Ovary (tissue), 3 donors: ENCODE measurements around the gene ATG9B.

Source experiments
- CTCF ChIP-seq, 3 donors: fragments of 450-650 bp in 2 of 3; fragments of 200-600 bp in 1 of 3; IDR thresholded peaks; one replicate each; pipeline versions ENCODE4 v1.5.1 to v1.8.0; 2016 to 2022; ENCODE audit warnings: antibody characterized with exemption in 3 of 3, mild to moderate bottlenecking in 1 of 3
- POLR2A ChIP-seq: fragments of 450-650 bp; IDR thresholded peaks from one replicate; pipeline ENCODE4 v1.6.1; 2017; ENCODE audit warnings: antibody characterized with exemption, mild to moderate bottlenecking, moderate library complexity
- donor health status: DM: no; HTN: no; CAD: no.

GRCh38 chr7:151064993-151065392, 40.7 kb upstream of the ATG9B start:
- no peak for TF ChIP-seq CTCF (IDR thresholded peaks at IDR 0.05)
- TF ChIP-seq POLR2A, result no peak
